Activated CD8-positive, alpha-beta memory T cell treated with anti-CD3 and anti-CD28 coated beads, Interleukin-2, amount 50 U/mL, for 48 hours (primary cell): Measurements from ENCODE around the gene NOTCH1.

Experiments used
- DNase-seq: peaks from one replicate; pipeline ENCODE4 v3.0.0-alpha.2; 2020

Gene NOTCH1

DNA sequence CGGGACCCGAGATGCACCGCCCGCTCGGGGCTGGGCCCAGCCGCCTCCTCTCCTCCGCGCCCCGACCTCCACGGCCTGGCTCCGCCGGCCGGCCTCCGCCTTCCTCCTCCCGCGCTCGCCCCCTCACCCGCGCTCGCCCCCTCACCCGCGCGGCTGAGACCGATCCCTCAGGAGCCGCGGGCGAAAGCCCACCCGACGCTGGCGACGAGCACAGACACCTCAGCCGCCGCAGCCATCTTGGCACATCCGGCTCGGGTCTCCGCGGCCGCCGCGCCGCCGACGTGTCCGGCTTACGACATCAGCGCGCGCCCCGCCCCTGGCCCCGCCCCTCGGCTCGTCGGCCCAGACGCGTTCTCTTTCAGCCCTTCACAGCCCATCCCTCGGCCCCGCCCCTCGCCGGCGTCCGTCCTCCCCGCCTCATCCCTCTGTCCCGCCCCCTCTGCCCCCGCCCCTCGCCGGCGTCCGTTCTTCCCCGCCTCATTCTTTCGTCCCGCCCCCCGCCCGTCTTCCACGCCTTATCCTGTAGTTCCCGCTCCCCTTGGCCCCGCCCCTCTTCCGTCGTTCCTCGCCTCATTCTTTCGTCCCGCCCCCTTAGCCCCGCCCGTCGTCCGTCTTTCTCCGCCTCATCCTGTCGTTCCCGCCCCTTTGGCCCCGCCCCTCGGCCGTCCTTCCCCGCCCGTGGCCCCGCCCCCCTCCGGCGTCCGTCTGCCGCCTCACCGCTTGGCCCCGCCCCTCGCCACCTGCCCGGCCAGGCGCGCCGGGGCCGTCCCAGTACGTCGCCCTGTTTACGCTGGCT lies 62.9 kb downstream of the NOTCH1 start, which contains the start of gene SEC16A:
SEC16A (minus strand) TSS at position 248 of the 796 bp plus-strand sequence. CDS start 5,425 bp downstream, outside the sequence.
- DNase-seq, result peak; percentile 100

DNA sequence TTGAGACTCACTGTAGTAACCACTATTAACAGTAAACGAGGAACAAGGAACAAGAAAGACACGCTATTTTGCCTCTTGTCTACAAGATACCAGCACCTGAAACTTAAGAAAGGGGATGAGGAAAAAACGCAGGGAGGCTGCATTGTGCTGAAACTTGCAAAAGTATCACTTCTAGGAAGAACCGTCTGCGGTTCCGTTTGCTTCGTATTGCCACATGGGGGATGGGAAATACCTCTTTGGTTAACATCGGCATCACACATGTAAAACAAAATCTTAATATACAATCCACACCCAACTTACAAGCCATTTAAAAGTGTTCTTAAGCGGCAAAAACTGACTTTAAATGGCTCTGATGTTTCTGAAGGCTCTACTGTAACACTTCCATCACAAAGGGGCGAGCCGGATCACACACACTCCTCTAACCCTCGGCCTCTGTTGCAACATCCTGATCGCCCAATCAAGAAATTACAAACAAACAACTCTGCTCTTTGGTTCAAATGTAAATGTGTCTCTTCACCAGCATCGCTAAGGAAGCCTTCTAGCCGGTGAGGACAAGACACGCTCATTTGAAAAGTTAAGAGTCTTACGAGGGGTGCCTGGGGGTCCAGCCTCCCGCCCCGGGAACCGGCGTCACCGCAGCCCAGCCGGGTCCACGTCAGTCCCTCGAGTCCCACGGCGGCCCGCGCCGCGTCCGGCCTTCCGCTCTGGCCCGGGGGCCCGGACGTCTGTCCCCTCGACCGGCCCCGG lies 63.6 kb downstream of the NOTCH1 start:
- peak; percentile 65 for DNase-seq

DNA sequence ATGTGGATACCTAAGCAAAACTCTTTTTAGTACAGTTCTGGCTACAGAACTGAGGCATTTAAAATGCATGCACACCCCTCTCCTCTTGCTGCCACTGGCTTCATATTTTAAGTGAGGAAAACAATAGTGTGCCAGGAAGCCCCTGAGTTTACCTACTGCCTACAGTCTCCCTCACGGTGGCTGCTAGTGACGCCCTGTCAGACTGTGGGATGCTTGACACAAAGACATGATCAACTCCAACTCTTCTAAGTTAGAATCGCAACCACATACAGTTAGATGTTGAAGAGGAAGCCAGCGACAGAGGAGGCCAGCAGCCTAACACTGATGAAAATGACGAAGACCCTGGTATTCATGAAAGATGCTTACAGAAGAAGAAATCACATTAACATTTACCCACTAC lies 64.3 kb downstream of the NOTCH1 start:
- DNase-seq, result no peak

DNA sequence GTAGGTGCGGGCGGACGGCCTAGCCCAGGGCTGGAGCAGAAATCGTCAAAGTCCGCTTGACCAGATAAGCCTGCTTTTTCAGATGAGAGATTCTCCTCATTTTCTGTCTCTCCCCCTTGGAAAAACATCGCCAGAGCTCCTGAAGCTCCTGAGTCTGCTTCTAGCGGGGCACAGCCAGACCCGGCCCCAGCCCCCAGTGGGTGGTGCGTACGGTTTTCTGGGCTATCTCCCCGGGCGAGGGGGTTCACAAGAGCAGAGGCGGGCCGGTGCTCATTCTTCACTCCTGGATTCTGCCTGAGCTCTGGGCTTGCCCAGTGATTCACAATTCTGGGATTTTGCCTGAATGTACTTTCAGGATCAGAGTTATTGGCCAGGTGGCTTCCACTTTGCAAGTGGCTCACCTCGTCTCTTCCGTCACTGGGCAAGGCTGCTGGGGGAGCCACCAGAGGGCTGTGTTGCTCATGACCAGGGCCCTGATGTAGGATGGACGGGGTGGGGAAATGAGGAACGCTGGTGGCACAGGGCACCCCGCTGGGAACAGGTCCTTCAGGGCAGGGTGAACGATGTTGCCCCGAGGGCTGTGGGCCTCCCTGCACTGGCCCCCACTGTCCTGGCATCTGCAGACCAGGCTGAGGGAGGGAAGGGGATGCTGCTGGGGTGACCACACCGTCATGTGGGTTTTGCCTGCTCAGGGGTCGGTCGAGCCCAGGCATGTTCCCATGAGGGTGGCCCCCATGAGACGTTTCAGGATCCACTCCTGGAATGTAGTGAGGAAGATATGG lies 69.3 kb downstream of the NOTCH1 start:
- DNase-seq, result no peak

DNA sequence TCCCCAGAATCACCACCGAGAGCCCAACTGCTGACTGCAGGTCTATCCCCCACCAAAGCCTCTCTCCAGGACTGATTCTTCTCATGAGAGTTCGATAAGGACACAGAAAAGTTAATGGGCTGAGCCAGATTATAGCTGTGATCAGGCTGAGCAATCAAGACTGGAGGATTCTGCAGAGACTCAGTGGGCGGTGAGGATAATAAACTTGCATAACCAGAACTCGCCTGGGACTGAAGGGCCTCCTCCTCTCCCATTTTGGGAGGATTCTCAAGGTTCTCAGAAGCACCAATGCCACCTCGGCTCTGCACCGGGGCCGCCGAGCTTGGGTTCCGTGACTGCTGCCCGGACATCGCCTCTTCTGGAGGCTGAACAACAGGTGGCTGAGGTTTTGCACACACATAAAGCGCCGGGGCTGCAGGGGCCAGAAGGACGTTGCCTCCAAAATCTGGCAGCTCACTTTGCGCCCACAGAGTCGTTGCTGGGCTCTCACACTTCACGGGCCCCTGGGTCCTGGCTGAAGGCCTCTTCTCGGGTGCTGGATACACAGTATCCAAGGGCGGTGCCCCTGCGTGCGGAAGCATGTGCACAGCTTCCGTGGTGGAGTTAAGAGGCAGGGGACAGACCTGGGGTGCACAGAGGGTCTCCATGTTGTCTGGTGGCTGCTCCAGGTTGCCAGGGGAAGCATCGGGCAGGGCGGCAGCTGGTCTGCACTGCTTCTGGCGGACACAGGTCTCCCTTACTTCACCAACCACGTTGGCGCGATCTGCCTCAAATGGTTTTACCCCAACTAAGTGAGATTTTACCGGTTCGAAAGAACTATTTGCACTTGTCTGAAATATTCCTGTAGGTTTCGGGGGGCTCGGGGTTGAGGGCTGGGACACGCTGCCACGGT lies 70.6 kb downstream of the NOTCH1 start:
- no peak for DNase-seq

DNA sequence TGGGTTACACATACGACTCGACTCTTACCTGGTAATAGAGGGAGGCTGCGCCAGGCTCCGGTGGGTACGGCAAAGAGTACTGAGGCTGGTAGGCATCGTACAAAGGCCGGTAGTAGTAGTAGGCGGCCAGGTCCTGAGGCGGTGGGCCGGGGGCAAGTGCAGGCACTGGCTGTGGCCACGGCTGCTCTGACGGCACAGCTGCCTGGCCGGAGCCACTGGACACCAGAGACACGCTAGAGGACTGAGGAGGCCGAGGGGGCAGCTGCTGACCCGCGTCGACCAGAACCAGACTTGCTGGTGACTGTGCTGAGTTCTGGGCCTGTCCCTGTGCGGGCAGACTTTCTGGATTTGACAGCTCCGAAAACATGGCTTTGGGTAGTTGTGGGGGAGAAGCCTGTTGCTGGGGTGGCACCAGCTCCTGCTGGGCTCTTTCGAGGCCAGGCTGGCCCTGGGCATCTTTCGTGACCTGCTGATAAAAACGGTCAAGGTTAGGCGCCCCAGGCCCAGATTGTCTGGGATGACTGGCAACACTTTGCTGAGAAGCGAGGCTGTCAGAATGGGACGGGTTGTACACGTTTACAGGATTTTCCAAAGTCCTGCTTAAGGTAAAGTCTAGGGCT lies 71.7 kb downstream of the NOTCH1 start:
- no peak for DNase-seq

DNA sequence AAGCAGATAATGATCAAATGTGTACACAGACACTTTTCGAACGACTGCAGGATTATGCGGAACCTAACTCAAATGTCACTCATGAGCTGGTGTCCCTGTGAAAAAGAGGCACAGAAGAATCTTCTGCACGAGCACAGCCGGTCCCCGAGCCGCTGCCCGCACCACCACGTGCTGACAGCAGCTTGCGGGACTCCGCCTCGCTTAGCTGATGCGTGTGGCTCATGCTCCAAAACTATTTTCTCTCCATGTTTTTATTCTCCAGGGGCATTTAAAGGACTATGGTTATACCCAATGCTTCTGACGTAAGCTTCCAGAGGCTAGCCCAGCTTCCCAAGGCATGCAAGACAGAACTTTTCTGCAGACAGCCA lies 72.5 kb downstream of the NOTCH1 start:
- no peak for DNase-seq

DNA sequence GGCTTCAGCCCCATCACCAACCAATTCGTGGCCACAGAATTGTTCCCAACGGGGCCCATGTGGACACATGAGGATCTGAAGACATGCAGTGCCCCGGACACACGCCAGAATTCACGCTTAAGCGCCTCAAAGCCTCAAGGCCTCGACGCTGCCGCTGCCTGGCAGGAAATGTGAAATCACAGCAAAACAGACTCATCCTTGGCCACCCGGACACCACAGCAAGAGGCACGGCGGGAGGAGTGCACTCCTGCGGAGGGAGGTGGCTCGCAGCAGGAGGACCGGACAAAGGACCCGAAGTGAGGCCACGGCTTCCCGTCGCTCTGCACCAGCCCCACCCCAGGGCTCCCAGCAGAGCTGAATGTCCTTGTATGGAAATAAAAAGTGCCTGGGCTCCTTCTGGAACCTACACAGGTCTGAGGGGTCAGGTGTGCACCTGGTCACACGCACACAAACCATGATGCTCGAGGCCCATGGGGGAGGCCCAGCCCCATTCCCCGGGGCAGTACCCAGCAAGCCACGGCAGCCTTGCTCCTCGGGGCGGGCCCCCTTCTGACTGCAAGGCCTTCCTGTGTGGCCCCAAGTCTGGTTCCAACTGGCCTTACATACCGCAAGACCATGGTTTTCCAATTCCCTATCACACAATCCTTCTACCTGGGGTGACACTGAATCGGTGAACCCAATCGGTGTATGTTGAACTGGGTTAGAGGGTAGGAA lies 73.1 kb downstream of the NOTCH1 start:
- no peak for DNase-seq

DNA sequence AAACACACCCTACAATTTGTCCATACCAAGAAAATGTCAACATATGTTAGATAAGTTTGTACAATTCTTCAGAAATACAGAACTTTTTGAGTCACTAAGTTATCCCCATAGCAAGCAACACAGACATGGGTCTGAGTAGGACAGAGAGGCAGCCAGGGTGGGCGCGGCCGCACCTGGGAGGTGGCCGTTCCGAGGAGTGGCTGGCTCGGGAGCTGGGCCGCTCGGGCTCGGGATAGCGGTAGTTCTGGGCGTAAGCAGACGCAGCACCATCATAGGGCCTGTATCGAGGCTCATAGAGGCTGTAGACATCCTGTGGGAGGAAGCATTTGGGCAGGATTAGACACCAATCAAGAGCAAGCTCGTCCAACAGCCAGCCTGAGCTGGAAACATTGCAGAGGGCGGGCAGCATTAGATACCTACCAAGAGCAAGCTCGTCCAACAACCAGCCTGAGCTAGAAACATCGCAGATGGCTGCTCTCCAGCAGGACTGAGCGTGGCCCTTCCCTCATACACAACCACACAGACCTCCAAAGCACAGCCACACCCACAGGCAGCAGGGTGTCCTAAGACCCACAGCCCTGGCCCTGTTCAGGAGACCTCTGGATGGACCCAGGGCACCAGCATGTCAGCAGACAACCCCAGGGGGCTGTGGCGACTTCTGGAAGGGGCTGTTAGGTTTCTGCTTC lies 73.9 kb downstream of the NOTCH1 start:
- DNase-seq, result no peak

DNA sequence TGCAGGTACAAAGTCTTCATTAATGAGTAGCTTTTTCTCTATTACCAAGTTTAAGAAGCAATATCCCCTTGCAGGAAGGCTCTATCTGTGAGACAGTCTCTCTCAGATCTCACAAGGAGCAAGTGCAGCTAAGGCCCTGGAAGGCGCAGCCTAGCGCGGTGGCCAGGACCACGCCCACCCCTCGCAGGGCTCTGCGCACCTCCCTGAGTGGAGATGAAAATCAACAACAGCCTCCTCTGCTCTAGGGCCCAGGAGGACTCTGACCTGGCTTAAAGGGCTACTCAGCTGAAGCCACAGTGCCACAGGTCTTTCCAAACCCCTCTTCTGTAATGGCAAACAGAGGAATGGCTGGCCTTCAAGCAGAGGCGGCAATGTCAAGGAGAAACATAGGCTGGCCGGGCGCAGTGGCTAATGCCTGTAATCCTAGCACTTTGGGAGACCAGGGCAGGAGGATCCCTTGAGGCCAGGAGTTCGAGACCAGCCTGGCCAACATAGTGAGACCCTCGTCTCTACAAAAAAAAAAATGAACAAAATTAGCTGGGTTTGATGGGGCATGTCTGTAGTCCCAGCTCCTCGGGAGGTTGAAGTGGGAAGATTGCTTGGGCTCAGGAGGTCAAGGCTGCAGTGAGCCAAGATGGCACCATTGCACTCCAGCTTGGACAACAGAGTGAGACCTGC lies 74.9 kb downstream of the NOTCH1 start:
- no peak for DNase-seq

DNA sequence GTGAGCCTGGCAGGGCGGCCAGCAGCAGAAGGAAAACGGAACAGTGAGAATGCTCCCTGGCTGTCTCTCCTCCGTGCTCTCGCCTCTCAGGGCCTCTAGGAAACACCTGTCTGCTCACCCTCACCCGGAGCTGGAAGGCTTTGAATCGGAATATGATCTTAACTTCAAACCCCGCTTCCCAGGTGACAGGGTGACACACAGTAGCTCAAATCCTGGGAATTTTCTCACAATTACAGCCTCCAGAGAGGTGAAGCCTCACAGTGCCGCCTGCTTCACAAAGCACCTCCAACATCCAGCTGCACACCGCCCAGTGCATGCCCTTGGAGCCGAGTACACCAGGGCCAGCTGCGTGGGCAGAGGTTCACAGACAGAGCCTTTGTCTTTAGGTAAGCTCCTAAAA lies 75.5 kb downstream of the NOTCH1 start:
- DNase-seq, result no peak

DNA sequence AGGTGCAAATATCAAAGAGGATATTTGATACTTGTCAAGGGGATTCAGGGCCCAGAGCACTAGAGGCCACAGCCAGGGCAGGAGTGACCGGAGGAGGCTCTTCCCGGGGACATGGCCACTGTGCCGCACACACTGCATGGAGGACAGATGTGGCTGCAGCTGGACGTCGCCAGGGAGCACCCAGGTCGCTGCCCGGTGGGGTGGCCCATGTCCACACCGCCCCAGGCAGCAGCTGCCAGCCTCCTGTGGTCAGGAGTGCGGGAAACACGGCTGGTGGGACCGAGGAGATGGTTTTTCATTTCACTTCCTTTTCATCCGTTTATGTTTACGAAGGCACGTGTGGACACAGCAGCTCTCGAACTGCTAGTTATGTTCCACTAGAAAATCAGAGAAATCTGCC lies 78.1 kb downstream of the NOTCH1 start:
- DNase-seq, result no peak

DNA sequence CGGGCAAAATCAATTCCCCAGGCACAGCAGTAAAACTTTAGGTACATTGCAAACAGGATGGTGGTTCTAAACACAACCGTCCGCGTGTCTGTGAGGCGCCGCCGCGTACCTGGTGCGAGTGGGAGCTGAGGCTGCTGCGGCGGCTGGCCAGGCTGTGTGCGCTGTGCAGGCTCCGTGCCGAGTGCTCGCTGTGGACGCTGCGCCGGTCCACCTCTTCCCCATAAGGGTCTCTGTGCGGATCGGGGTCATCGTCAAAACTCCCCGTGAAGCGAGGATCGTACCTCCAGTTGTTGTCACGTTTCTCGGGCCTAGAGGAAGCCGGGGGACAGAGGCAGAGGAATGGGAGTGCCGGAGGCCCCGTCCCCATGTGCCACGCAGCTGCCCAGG lies 79.7 kb downstream of the NOTCH1 start:
- no peak for DNase-seq

DNA sequence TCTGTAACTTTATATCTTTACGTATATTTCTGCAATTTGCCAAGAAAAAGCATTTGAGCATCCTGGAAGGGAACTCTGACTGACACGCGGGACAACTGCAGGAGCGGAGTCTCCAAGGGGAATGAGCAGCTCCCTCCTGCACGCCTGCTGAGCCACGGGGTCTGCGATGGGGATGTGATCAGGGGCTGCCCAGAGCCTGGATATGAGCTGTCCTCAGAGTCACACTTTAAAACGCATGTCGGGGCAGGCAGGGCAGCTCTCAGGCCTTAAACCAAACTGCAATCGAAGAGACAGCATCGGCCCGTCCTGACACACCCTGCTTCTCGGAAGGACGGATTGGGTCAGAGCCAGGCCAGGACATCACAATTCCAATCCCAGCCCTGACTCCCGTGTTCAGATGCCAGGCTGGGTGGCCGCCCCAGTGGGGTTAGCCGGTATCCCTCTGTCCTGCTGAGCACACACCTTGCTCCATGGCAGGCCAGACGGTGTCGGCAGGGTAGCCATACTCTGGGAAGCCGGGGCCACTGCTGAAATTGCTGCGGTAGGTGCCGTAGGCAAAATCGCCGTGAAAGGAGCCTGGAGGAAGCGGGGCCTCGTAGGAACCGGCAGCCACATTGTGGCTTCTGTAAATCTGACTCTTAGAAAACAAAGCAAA lies 80.2 kb downstream of the NOTCH1 start:
- DNase-seq, result no peak

DNA sequence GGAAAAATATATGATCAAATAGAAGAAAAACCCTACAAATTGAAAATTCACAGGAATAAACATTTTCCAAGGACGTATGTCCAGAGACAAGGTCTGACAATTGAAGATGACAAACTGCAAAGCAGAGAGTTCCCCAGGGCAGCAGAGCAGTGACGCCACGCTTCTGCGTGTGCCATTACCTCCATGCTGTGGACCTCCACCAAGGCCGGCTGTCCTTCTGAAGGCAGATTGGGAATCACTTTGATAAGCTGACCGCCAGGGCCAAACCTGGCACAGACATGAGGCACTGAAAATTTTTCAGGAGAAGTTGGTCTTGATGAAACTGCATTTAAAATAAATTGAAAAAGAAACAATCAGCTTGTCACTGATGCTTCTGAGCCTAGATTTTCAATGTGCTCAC lies 81.6 kb downstream of the NOTCH1 start:
- DNase-seq, result no peak

DNA sequence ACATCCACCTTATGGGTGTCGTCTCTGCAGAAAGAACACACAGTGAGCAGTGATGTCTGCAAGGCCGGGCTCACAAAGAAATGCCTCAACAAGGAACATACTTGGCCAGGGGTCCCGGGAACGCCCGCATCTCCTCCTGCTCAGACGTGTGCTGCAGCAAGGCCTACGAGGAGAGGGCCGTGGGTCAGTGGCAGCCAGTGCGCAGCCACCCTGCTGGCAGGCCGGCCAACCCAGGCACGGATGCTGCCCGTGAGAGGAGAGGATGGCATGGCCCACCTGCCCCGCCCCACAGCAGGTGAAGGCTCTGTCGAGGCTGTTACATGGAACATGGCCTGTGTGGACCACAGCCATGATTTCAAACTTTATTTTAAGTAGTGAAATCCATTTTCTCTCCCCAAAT lies 82.3 kb downstream of the NOTCH1 start:
- no peak for DNase-seq

DNA sequence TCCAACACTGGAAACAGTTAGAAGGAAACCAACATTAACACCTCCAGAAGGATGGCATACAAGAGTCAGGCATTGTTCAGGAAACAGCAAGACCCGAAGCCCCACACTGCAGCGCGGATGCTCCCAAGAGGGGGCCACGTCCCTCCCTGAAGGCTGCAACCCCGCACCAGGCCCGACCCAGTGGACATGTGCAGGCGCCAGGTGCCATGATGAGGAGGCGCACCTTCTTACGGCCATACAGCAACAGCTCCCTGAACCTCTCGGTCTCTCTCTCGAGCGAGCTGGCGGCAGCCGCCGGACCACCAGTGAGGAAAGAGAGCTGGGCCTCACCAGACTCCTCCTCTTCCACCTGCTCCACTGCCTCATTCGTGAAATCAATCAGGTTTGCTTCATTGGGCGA lies 83.2 kb downstream of the NOTCH1 start:
- DNase-seq, result no peak

DNA sequence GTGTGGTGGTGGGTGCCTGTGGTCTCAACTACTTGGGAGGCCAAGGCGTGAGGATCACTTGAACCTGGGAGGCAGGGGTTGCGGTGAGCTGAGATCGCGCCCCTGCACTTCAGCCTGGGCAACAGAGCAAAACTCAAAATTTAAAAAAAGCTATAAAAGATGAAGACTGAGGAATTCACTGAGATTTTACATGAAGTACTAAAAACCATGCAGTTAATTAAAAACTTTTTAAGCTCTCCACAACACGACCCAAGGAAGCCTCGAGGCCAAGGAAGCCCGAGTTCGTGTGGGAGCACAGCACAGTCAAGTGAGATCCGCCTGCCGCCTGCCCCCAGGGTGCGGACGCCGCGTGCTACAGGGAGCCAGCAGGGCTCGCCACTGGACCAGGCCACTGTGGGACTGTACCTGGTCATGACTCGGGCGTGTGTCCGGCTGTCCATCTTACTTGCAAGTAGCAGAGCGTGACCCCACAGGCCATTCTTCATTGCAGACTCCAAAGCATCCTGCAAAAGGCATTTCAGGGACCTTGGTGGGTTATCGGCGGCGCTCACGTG lies 85.0 kb downstream of the NOTCH1 start:
- no peak for DNase-seq

DNA sequence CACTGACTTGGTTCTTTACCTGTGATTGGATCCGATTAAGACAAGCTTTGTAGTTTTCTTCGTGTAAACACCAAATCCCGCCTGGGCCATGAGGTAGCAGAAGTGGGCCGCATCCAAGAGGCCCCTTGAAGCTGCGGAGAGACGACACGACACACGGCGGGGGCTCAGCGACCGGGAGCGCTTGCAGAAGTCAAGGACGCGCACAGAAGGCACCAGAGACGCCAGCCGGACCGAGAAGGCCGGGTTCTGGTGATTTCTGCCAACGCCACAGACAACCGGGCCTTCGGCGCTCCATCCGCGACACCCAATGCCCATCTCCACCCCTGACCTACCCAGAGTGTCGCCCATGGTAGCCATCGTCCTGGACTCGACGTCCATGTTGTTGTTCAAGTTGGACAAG lies 86.4 kb downstream of the NOTCH1 start:
- no peak for DNase-seq
